Erythroblast (primary cell): ENCODE measurements around the gene PROX2.

Source experiments
- DNase-seq, 2 experiments: peaks; one replicate each; lab custom pipeline; 2025; lab: John Stamatoyannopoulos, UW
- GATA1 ChIP-seq: IDR thresholded peaks from 2 replicates; pipeline ENCODE4 v1.6.1; 2011; ENCODE audit warnings: low read depth, mild to moderate bottlenecking, control low read depth, low read length, moderate library complexity
- POLR2A ChIP-seq: IDR thresholded peaks from 2 replicates; pipeline ENCODE4 v1.6.1; 2011; ENCODE audit warnings: mild to moderate bottlenecking, low read length

The PROX2 gene

DNA sequence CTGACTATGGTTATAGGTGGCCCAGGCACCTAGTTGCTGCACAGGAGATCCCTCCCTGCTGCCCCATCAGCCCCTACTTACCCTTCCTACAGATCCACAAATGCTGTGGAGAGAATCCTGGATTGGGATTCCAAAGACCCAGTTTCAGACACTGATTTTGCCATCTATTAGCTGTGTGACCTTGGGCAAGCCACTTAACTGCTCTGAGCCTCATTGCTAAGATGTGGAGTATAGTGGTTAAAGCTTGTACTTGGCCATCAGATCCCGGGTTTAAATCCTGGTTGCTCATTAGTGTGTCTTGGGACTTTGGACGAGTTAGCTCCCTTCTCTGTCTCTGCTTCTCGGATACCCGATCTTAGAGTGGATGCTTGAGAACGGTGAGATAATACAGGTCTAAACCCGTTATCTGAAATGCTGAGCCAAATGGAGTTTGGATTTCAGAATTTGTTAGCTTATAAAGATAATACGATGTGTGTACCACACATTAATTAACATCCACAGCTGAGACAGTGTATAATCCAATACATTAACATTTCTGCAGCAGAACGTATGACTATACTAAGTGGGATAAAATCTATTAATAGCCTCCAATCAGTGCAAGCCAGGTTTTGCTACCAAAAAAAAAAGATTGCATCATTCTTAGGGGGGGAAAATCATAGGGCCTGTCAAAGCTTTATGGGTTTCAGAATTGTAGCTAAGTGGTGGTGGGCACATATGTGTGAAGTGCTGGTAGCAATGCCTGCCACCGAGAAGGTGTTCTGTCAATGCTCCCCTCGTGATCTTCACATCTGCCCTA, 16.0 kb downstream of the PROX2 start:
- no peak for DNase-seq
- TF ChIP-seq GATA1 (no peak), POLR2A (no peak)

DNA sequence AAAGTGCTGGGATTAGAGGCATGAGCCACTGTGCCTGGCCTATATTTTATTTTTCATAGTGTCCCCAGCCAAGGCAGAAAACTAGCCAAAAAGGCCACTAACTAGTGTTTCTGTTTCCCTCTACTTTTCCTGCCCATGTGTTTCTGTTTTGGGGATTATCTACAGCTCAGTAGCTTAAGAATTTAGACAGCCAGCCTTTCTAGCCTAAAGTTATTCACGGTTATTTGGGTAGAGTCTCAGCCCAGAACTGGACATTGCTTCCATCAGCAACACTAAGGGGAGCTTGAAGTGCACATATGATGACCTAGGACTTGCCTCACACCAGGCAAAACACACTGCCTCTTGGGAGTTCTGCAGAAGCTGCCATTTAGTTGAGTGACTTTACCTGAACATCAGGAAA, 17.9 kb downstream of the PROX2 start:
- DNase-seq: no peak
- TF ChIP-seq GATA1: no peak
- TF ChIP-seq POLR2A: no peak

DNA sequence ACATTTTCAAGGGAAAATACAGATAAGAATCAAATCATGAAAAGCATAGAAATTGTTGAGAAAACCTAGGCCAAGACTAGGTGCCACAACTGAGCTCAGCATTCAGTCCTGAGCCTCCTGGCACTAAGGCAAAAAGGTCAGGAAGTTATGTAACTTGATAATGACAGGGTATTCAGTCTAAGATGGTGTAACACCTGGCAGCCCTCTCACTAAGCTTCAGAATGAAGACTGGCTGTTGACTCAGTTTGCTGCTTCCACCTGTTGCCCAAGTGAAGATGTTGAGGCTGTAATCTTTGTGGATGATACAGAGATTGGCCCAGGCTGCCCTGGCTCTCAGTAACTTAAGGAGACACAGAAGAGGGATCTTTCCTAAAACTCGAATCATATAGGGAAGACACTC, 19.6 kb downstream of the PROX2 start:
- no peak for DNase-seq
- TF ChIP-seq GATA1 (no peak), POLR2A (no peak)

DNA sequence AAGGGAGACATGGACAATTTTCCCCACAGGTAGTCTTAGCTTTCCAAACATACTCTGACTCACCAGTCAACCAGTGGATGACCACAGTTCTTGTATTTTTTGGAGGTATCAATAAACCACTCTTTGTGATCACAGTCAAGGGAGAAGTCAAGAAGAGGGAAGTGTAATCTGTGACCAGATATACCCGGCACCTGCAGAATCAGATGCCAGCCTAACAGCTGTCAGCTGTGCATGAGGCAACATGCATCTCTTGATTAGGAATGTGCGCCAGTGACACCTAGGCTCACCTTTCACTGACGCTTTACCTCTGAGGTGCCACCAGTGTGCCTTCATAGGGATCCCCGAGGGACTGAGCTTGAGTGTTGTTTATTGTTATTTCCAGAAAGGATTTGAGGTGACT, 20.0 kb downstream of the PROX2 start:
- no peak for TF ChIP-seq GATA1
- TF ChIP-seq POLR2A: no peak
- DNase-seq: no peak

DNA sequence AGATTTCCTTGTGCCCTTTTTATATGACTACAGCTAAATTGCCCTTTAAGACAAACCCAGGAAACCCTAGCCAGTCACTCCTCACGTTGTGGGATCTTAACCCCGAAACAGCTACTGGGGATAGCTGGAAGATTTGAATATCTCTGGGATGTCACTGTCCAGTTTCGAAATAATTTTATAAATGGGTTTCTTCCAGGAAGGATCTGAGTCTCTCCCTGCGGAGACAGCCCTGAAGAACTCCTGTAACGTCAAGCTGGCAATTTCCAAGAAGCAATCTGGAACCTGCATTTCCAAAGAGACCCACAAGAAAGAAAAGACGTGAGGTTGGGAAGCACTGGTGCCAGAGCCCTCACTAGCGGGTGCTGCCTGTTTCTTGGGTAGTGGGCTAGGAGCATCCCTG, 20.9 kb downstream of the PROX2 start:
- TF ChIP-seq POLR2A (no peak), GATA1 (no peak)
- DNase-seq: no peak

DNA sequence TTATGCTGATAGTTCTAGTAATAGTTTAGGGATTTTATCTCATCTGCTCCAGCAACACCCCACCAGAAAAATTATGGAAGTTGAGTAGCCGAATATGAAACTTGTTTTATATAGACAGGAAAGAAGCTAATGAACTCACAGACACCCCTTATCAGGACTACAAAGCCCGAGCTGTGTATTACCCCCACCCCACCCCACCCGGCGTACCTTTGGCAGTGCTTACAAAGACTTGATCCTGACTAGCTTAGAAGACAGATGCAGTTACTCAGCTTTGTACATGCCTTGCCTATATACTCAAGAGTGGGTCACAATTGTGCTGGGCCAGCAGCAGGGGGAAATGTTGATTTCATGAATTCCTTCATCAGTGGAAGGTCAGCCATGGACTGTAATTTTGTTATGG, 22.4 kb downstream of the PROX2 start:
- TF ChIP-seq POLR2A (no peak), GATA1 (no peak)
- DNase-seq: no peak

DNA sequence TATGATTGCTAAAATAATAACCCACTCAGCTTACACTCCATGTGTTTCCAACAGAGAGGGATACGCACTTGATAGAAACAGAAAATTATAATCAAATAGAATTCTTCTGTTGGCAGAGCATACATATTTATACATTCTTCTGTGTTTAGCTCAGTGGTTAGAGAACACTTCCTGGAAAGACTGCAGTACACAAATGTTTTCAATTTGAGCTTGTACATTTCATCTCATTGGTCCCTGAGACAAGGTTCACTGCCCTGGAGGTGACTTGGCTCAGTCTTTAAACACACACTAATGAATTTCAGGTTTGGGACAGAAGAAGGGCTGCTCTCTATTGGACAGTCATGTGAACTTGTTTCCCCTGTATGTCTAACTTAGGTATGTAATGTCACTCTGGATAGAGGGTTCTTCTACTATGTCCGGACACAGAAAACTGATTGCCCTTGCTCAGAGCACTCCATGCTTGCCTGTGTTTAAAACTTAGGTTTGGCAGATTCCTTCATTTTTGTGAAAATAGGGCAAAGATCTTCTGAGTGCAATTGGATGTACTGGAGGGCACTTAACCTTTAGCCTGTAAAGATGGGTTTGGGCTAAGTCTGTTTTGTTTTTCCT, 22.9 kb downstream of the PROX2 start:
- TF ChIP-seq GATA1: no peak
- DNase-seq: no peak

DNA sequence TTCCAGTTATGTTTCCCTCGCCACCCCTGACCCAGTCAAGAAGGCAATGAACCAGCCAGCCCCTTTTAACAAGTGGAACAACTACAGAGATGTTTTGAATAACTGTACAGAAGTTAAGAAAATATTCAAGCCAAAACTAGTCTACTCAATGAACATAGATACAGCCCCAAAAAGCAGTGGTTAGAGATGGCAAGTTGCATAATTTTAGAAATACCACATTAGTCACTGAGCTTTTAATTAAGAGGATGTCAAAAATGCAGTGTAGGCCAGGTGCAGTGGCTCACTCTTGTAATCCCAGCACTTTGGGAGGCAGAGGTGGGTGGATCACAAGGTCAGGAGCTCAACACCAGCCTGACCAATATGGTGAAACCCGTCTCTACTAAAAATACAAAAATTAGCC, 27.2 kb downstream of the PROX2 start:
- DNase-seq: no peak
- no peak for TF ChIP-seq POLR2A
- TF ChIP-seq GATA1: no peak

DNA sequence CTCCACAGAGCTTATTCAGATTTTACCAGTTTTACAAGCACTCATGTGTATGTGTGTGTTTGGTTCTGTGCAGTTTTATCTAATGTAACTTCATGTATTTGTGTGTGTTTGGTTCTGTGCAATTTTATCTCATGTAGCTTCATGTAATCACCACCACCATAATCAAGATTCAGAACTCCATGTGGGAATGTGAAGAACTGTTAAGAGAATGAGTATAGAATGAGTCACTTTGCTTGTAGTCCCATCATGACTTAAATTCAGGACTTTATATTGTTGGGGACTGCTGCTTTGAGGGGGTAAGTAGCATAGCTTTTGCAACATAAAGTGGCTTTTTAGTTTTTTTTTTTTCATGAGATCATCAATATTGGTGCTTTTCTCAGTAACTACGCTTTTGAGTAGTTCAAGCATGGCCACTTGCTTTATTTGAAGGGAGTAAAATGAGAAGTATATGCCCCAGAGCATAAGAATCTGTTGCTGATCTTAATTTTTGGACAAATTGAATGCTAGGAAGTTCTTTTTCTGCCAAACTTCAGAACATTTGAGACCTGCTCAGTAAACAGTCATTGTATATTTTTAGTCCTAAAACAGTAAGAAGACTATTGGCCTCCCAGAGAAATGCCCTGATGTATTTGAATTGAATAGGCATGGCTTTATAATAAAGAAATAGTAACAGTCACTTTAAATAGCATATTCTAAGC, 28.8 kb downstream of the PROX2 start:
- TF ChIP-seq POLR2A (no peak), GATA1 (no peak)
- peak; percentile 28 to 29 for DNase-seq

DNA sequence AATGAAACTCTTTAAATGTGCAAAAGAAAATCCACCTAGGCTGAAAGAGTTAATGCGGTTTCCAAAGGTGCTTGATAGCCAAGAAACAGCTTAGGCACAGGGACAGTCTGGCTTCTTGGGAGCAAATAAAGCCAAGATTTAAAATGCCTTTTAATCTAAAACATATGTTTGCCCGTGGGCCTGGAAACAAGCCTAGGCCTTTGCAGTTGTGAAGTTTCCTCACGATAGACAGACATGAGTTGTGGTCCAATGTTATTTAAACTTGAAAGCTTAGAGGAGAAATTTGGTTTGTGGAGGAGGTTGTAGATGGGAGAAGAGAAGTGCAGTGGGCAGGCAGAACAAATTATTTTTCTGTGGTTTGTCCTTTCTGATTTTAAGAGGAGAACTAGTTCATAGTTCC, 29.8 kb downstream of the PROX2 start:
- TF ChIP-seq GATA1 (no peak), POLR2A (no peak)
- no peak for DNase-seq

DNA sequence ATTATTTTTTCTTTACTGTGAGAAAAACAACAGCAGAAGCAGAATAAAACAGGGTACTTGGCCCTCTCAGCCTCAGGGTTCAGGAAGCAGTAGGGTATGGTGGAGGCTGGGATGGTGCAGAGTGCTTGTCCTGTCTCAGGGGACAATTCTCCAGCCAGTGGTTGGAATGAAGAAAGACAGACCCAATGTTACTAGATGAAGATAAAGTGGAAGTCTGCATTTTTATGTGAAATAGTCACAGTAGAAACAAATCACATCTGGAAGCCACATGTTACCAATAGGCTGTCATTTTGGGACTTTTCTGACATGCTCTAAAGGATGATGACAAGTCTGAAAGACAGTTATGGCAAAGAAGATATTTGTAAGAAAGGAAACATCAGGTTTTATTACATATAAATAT, 32.3 kb downstream of the PROX2 start:
- DNase-seq: no peak
- no peak for TF ChIP-seq GATA1
- no peak for TF ChIP-seq POLR2A

DNA sequence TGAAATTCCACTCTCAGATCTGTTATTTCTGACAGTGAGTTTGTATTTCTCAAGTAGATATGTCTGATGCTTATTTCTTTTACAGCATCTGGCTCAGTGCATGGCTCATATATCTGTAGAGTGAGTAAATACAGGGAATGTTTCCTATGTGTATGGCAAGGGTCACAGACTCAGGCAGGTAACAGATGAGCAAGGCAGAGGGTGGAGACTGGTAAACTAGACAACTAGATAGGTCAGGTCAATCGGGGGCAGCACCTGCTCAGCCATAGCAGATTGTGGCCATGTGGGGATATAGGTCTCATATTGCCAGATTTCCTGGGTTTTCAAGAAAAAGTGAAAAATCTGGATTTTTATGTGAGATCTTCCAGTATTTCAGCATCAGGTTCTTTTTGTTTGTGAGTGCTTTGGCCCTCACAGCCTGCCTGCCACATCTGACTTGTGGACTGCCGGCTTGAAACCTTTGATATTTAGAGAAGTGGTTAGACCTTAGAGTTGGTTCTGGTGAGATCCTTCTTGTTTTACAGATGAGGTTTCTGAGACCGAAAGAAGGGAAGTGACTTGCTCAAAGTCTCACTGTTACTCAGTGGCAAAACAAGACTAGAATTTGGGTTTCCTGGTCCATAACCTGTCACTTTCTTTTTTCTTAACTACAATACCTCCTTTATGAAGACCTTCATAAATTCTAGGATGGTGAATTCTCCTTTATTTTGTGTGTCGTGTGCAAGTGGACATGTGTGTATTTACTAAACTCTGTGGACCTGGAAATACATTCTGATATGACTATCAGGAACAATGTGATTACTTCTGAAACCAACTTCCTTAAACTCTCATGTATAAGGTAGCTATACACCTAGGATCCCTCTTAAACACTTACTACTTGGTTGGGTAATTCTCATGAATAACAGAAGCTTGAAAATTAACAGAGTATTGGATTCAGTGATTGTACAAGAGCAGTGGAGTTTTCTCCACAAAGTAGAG, 34.4 kb downstream of the PROX2 start:
- no peak for TF ChIP-seq POLR2A
- TF ChIP-seq GATA1: no peak
- DNase-seq: no peak

DNA sequence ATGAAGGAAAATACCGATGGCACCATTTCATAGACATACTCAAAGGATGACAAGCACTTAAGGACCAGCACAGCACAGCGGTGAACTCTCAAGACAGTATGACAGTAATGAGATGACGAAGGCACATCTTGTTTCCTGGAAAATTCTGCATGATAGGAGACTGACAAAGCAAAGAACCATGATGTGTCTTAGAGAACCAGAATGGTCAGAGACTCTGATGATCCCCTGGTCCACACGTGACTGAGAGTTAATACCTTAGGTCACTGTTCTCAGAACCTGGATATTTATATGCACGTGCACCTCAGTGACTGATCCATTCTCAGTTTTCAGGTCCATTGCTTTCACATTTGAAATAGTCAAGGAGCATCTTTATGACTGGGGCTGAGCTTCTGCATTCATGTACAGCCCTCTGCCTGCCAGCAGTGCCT, 35.3 kb downstream of the PROX2 start:
- TF ChIP-seq GATA1 (no peak), POLR2A (no peak)
- DNase-seq: no peak
